AG04450 (cell line): ENCODE measurements around the gene CAMK2D. TPM values are rescaled to one million over a fixed set of nuclear protein-coding genes. Genes with fewer than 3 reads are reported as not detected.

Source experiments
- CTCF ChIA-PET: fragments of 300-600, 350-600 bp; formaldehyde crosslinking; extraction: SDS; loops from one replicate; lab custom pipeline; 2022; ENCODE audit warnings: antibody characterized with exemption, inconsistent platforms; lab: Charles Lee
- POLR2A ChIA-PET: fragments of 350-600 bp; formaldehyde crosslinking; extraction: SDS; loops from one replicate; lab custom pipeline; 2021; ENCODE audit warnings: antibody characterized with exemption, inconsistent platforms; lab: Yijun Ruan, JAX
- DNase-seq: peaks from one replicate; pipeline ENCODE4 v3.0.0-alpha.2; 2011; ENCODE audit warnings: low read depth, low spot score
- H3K27ac ChIP-seq: one replicate; pipeline ENCODE4 v1.5.1; 2012; ENCODE audit warnings: low read depth, low read length, control low read depth
- H3K27me3 ChIP-seq: one replicate; pipeline ENCODE4 v1.6.0; 2012; ENCODE audit warnings: low read length; ENCODE audit not compliant: control insufficient read depth, insufficient read depth
- H3K4me3 ChIP-seq: 2 replicates; pipeline ENCODE4 v1.5.1; 2011; ENCODE audit warnings: mild to moderate bottlenecking, low read depth, low read length, control low read depth
- H3K9me3 ChIP-seq: 2 replicates; pipeline ENCODE4 v1.5.1; 2012; ENCODE audit warnings: low read length; ENCODE audit not compliant: control insufficient read depth, insufficient read depth
- polyA plus RNA-seq: library from polyadenylated mRNA; depleted of rRNA; stranded (reverse); fragments of >200 nt; gene quantifications from 2 replicates; pipeline ENCODE4 v1.2.3, GENCODE V29; 2011
- TF ChIP-seq, protein P1 (sequence below): IDR thresholded peaks from 2 replicates; pipeline ENCODE4 v1.5.1; 2011; ENCODE audit warnings: low read depth, low read length, control low read depth, inconsistent platforms

Gene CAMK2D
- polyA plus RNA-seq, 1 experiment: 105 TPM

DNA sequence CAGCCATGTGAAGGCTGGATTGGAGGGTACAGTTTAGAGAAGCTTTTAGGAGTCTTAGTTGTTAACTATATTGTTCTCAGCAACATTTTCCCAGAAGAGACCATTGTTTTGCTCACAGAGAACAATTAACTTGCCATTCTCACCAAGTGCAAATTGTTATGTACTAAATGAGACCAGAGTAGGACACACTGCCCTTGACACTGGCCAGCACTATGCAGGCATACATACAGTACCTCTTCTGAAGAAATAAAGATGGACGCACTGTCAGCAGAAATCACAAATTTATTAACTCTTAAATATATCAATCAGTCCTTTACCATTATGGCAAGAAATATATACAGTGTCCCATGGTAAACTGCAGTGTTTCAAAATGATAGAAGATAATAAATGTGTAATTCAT is 309.4 kb downstream of the CAMK2D start:
- H3K27ac ChIP-seq: no peak overlapping the region
- no peaks in the 10 kb centered on the region for H3K27me3 ChIP-seq
- no peak overlapping the region for H3K4me3 ChIP-seq
- ChIA-PET POLR2A (no interaction called here), CTCF (no interaction called here)
- TF ChIP-seq, protein P1, sequence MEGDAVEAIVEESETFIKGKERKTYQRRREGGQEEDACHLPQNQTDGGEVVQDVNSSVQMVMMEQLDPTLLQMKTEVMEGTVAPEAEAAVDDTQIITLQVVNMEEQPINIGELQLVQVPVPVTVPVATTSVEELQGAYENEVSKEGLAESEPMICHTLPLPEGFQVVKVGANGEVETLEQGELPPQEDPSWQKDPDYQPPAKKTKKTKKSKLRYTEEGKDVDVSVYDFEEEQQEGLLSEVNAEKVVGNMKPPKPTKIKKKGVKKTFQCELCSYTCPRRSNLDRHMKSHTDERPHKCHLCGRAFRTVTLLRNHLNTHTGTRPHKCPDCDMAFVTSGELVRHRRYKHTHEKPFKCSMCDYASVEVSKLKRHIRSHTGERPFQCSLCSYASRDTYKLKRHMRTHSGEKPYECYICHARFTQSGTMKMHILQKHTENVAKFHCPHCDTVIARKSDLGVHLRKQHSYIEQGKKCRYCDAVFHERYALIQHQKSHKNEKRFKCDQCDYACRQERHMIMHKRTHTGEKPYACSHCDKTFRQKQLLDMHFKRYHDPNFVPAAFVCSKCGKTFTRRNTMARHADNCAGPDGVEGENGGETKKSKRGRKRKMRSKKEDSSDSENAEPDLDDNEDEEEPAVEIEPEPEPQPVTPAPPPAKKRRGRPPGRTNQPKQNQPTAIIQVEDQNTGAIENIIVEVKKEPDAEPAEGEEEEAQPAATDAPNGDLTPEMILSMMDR: no peak
- H3K9me3 ChIP-seq: no peaks in the 10 kb centered on the region
- no peak for DNase-seq

DNA sequence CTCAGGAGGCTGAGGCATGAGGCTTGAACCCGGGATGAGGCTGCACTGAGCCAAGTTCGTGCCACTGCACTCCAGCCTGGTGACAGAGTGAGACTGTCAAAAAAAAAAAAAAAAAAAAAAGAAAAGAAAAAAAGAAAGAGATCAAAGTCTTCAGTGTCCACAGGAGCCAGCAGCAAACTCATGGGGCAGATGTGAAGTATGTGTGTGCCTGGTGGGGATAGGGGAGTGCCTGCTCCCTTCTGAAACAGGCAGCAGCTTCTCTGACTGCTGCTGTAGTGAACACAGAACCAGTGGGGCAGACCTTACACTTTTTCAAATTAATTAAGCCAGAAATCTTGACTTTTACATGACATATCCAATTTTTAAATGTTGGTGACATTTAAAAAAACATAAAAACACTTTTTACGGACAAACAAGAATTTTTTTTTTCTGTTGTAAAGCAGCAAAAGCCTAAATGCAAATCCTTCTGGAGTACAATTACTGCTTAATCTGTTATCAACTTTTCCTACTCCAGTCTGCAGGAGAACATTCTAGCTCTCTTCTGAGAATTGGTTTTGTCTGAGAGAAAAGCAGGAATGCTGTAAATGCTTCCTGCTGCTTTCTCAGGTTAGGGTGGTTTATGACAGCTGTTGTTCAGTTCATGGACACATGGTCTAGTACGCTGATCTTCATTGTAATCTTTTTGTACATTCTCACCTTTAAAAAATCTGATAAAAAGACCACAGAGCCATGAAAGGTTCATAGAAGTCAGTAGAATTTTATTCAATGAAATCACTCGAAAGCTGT is 311.1 kb downstream of the CAMK2D start:
- POLR2A ChIA-PET: no interaction called here

DNA sequence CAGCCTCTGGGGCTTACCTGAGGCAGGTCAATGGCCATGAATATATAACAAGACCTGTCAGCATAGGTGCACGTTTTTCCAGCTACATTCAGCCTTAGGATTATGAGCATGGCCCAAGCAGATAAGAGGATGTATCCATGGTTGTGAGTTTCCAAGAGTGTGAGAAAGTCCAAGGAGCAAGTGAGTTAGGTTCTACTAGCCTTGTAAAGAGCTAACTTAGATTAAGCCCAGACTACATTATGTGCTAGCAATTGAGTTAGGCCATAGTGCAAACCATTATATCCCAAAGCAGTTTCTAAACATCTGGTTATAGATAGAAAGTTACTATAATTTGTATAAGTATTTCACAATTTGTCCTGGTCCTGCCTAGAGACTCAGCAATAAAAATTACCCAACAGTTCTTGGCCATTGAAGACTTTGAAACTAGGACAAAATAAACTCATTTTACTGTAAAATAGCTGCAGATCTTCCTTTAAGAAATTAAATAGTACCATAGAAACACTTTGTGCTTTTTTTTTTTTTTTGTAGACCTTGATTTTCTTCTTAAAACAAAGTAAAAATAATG is 312.0 kb downstream of the CAMK2D start:
- no peak overlapping the region for H3K4me3 ChIP-seq
- TF ChIP-seq, protein P1: no peak
- DNase-seq: no peak
- H3K27ac ChIP-seq: no peak overlapping the region
- CTCF ChIA-PET: no interaction called here
- H3K9me3 ChIP-seq: peaks cover 3% of the 10 kb centered on the region; the same call in 1 of the 2 replicates
- no peaks in the 10 kb centered on the region for H3K27me3 ChIP-seq
- POLR2A ChIA-PET: no interaction called here

More for the DNA sequence above, 311.1 kb downstream of the CAMK2D start:
- CTCF ChIA-PET: no interaction called here
- Histone ChIP-seq H3K27me3 (no peaks in the 10 kb centered on the region), H3K4me3 (no peak overlapping the region), H3K9me3 (peaks cover 3% of the 10 kb centered on the region; the same call in 1 of the 2 replicates), H3K27ac (no peak overlapping the region)
- TF ChIP-seq, protein P1: no peak
- no peak for DNase-seq

DNA sequence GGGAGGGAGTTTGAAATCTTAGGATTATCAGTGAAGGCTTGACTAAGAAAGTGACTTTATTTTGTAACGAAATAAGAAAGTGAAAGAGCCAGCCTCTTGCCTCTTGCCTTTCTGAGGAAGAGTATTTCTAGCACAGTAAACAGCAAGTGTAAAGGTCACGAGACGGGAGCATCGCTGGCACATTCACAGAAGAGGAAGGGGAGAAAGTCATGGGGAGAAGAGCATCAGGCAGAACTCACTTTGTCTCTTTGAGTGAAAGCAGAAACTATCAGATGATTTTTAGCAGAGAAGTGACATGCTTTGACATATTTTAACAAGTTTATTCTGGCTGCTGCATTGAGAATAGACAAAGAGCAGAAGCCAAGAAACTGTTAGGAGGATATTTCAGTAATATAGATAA is 313.8 kb downstream of the CAMK2D start:
- H3K27ac ChIP-seq: no peak overlapping the region
- POLR2A ChIA-PET: no interaction called here

More for the DNA sequence above, 313.8 kb downstream of the CAMK2D start:
- TF ChIP-seq, protein P1: no peak
- Histone ChIP-seq H3K27me3 (no peaks in the 10 kb centered on the region), H3K4me3 (no peak overlapping the region), H3K9me3 (peaks cover 3% of the 10 kb centered on the region; the same call in 1 of the 2 replicates)
- no peak for DNase-seq
- CTCF ChIA-PET: no interaction called here
